Hypothalamus (tissue), 51 donors: Measurements from ENCODE around the gene SBNO1.
A peak's percentile ranks its signal among the peaks of the same experiment; 100 is the strongest.
"Not testable (repeated sequence)": the region's sequence is repeated elsewhere in the genome, so short reads cannot be mapped to it uniquely, and the experiment has no call there.

Experiments
- DNase-seq, 51 donors: peaks; one replicate each; lab custom pipeline; 2025; lab: John Stamatoyannopoulos, UW

Gene SBNO1

GRCh38 chr12:123253641-123254459 is 110.8 kb downstream of the SBNO1 start:
- peak in 39 of 51 donors; percentile 11 to 84 (median 51) for DNase-seq

GRCh38 chr12:123252365-123252764 is 112.3 kb downstream of the SBNO1 start:
- not testable (repeated sequence) for DNase-seq

GRCh38 chr12:123251403-123252076 is 113.1 kb downstream of the SBNO1 start:
- DNase-seq, result no peak

- DNase-seq, result no peak
These were observed 113.9 kb downstream of the SBNO1 start for GRCh38 chr12:123250471-123251383.

GRCh38 chr12:123248996-123249741 is 115.5 kb downstream of the SBNO1 start:
- DNase-seq, result not testable (repeated sequence)

- not testable (repeated sequence) for DNase-seq
These were observed 116.5 kb downstream of the SBNO1 start for GRCh38 chr12:123248129-123248528.

GRCh38 chr12:123245678-123246077 is 119.0 kb downstream of the SBNO1 start:
- DNase-seq, result no peak

- no peak for DNase-seq
These were observed 120.9 kb downstream of the SBNO1 start for GRCh38 chr12:123243671-123244262.

- DNase-seq, result peak in 1 of 51 donors; percentile 23
These were observed 122.3 kb downstream of the SBNO1 start for GRCh38 chr12:123242116-123242904.
